A549 treated with Mapracorat at 1 μM for 4 hours (cell line): ENCODE data around the gene TMC4. TPM values are rescaled to one million over a fixed set of nuclear protein-coding genes. Genes with fewer than 3 reads are reported as not detected.

Experiments
- total RNA-seq: library from RNA; stranded (reverse); fragments of 200-300 nt; extraction: Qiagen RNA extraction; gene quantifications from 5 replicates; pipeline ENCODE4 v1.2.3, GENCODE V29; 2022

TMC4 gene, protein sequence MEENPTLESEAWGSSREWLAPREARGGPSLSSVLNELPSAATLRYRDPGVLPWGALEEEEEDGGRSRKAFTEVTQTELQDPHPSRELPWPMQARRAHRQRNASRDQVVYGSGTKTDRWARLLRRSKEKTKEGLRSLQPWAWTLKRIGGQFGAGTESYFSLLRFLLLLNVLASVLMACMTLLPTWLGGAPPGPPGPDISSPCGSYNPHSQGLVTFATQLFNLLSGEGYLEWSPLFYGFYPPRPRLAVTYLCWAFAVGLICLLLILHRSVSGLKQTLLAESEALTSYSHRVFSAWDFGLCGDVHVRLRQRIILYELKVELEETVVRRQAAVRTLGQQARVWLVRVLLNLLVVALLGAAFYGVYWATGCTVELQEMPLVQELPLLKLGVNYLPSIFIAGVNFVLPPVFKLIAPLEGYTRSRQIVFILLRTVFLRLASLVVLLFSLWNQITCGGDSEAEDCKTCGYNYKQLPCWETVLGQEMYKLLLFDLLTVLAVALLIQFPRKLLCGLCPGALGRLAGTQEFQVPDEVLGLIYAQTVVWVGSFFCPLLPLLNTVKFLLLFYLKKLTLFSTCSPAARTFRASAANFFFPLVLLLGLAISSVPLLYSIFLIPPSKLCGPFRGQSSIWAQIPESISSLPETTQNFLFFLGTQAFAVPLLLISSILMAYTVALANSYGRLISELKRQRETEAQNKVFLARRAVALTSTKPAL
- 0.76 to 1.1 TPM (median 0.80 TPM) in 5 replicates for total RNA-seq

DNA sequence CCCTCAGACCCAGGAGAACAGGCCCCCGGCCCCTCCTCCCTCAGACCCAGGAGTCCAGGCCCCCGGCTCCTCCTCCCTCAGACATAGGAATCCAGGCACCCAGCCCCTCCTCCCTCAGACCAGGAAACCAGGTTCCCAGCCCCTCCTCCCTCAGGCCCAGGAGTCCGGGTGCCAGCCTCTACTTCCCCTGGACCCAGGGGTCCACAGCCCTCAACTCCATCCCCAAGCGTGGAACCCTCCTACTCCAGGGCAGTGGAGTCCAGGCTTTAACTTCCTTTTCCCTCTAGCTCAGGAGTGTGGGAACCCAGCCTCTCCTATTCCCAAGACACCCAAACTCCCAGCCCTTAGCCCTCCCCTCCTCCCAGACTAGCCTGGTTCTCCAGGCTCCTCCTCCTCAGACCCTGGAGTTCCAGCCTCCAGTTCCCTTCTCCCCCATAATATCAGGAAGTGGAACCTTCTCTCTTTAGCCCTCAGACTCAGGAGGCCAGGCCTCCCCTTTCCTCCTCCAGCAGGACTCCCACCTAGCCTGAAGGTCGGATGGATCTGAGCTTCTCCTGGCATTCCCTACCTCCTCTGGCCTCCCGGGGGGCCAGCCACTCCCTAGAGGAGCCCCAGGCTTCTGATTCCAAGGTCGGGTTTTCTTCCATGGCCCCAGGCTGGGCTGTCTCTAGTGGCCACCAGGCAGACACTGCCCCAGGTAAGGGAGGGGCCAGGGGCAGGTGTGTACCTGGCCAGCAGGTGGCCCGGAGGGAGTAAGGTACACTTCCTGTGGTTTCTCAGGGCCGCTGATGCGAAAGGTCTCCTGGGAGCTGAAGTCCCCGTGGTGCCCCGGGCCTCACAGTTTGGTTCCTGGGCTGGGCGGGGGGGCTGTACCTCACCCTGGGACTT lies at the start of gene TMC4:
TMC4 (minus strand) TSS at position 690 of the 888 bp plus-strand sequence; CDS start at position 647, 43 bp downstream.

DNA sequence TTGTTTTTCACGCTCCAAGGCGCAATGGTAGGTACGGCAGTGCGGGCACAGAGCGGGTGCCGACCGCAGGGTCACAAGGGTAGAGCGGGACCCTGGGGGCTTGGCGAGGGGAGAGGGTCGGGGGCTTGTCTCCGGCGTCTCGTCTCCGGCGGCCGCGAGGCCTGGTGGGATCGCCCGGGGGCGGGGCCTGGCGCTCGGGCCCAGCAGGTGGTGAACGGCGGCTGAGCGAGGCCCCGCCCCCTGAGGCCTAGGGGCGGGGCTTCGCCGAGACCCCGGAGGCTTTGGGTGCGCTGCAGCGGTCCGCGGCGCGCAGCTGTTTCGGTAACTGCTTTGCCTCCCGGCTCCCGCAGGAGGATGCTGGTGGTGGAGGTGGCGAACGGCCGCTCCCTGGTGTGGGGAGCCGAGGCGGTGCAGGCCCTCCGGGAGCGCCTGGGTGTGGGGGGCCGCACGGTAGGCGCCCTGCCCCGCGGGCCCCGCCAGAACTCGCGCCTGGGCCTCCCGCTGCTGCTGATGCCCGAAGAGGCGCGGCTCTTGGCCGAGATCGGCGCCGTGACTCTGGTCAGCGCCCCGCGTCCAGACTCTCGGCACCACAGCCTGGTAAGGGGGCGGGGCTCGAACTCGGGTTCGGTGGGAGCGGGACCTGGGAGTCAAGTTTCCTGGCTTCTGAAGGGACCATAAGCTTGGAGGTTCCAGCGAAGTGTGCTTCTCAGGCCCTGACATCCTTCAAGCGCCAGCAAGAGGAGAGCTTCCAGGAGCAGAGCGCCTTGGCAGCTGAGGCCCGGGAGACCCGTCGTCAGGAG lies 18.3 kb upstream of the TMC4 start, which contains the start of gene TSEN34:
TSEN34 (plus strand) TSS at position 298 of the 800 bp plus-strand sequence; CDS start at position 355, 57 bp downstream.

DNA sequence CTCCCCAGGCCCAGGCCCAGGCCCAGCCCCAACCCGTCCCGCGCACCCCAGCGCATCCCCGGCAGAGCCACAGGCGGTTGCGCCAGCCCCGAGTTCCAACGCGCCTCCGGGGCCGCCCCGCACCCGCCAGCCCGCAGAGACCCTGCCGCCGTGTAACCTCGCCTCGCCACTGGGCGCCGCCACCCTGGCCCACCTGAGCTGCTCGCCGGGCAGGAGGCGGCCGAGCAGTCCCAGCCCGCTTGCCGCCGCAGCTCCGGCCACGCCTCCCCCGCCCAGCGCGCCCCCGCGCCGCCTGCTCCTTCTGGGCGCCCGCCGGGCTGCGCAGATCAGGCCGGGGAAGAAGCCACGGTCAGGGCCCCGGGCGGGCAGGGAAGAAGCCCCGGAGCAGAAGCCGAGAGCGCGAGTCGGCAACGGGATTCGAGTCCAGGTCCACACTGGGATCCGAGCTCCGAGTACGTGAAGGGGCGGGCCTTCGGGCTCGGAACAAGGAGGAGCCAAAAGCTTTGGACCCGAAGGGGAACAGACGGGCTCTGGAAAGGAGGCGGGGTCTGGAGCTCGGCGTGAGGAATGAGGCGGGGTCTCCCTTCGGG lies 16.3 kb upstream of the TMC4 start, which contains the start of gene MBOAT7:
MBOAT7 (minus strand) TSS at position 436 of the 590 bp plus-strand sequence. CDS start 1,072 bp downstream, outside the sequence.

DNA sequence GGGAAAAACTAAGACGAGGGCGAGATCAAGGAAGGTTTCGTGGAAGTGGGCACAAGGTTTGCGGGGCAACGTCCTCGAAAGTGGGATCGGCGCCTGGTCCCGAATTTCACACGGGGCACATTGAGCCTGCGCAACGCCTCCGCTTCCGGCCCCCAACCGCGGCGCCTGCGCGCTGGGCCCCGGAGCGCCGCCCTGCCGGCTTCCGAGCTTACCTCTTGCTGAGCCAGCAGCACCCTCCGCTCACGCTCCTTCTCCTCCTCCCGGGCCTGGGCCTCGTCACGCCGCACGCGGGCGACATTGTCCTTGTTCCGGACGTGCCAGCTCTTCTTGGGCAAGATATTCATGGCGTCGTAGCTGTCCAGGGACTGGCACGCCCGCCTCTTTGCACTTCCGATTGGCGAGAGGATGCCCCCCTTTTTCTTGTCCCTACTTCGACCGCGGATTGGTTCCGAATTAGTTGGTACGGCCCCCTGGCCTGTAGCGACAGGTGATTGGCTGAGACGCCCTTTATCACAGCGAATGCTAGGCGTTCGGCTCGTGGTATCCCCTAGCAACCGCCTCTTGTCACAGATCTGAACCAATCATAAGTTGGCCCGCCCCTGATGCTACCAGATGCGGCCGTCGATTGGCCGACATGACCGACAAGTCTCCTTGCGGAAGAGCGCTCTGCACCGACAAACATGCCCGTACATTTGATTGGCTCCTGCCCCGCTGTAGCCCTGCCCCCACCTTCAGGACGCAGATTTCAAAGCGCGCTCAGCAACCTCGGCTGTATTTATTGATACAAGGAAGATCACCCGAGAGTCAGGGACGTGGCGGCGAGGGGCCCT lies 13.4 kb downstream of the TMC4 start, which contains the start of gene LENG1:
LENG1 (minus strand) TSS at position 370 of the 830 bp plus-strand sequence; CDS start at position 344, 26 bp downstream.

DNA sequence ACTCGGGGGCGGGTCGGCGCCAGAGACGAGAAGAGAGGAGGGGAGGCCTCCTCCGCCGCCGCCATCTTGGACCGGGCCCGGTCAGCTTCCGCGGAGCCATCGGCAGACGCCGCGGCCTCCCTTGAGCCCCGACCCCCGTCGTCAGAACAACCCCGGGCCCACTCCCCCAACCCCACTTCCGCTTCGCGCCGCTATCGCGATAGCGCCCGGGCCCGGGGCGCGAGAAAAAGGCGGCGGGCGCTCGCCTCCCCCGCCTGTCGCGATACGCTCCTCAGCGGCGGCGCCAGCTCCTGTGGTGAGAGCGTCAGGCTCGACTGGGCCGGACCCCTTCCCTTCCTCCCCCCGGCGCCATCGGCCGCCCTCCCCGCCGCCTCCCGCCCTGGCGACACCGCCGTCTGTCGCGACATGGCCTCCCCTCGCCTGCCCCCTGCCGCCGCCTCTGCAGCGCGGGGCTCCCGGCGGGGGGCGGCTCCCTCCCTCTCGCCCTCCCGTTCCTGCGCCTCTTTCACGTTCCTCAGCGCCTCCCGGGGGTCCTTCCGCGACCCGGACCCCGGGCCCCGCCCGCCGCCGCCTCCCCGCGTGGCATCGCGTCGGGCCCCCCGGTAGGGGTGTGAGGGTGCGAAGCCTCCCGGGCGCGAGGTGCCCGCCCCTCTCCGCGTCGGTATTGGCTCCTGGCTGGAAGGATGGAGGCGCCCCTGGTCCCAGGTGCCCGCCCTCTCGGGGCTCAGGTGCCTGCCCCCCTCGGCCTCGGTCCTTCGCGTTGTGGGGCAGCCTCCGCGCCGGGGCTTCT lies 35.1 kb downstream of the TMC4 start, which contains the start of gene CNOT3:
CNOT3 (plus strand) TSS at position 64 of the 790 bp plus-strand sequence. CDS start 5,217 bp downstream, outside the sequence.

DNA sequence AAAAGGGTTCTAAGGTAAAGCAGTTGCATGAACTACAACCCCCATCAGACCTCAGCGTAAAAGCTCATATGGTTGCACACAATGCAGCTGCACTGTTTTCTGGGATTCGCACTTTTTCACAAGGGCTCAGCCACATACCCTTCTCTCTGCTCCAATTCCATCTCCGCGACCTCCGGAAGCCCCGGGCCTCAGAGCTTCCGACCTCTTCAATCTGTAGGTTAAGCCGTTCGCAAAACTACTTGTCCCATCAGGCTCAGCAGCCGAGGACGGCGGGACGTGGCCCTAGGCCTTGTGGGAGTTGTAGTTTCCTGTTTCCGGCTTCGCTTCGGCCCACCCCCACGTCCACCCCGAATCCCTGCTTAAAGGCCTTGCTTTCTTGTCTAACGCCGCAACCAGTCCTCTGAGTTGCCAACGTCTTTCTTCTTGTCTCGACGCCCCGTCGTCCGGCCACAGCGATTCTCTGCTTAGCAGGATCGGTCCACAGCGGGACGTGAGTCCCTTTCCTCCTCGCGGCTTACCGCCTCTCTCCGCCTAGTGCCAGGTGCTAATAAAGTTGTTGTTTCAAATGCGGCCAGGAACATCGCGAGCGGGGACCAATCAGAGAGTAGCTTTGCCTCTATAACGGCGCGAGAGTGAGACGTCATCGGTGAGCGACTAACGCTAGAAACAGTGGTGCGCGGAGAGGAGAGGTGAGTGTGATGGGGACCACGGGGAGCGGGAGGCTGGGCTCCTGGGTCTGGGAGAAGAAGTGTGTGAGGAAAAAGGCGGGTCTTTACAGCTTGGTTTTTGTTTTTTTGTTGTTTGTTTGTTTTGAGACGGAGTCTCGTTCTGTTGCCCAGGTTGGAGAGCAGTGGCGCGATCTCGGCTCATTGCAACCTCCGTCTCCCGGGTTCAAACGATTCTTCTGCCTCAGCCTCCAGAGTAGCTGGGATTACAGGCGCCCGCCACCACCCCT lies 57.6 kb downstream of the TMC4 start, which contains the start of the genes PRPF31 and TFPT:
PRPF31 (plus strand) TSS at position 646 of the 955 bp plus-strand sequence. CDS start 2,525 bp downstream, outside the sequence.
TFPT (minus strand) TSS at position 549 of the 955 bp plus-strand sequence; CDS start at position 161, 388 bp downstream.

Other genes starting within 250 kb of the TMC4 start
- 0.73 to 1.2 TPM (median 0.93 TPM) in 5 replicates for gene CACNG8, start 210.2 kb downstream of the TMC4 start, total RNA-seq
- gene CACNG6, start 181.5 kb downstream of the TMC4 start, total RNA-seq = 9.3 to 13.4 TPM (median 12.4 TPM) in 5 replicates
- 0.52 to 0.83 TPM (median 0.57 TPM) in 4 of 5 replicates, not detected in the other for gene VSTM1, start 109.3 kb downstream of the TMC4 start, total RNA-seq
- gene TARM1, start 91.8 kb downstream of the TMC4 start, total RNA-seq = not detected in 5 replicates
- 0.22 to 0.33 TPM (median 0.30 TPM) in 5 replicates for gene OSCAR, start 72.4 kb downstream of the TMC4 start, total RNA-seq
- 208 to 255 TPM (median 222 TPM) in 5 replicates for gene NDUFA3, start 70.3 kb downstream of the TMC4 start, total RNA-seq
- 19.7 to 25.6 TPM (median 21.8 TPM) in 5 replicates for gene TFPT, start 57.5 kb downstream of the TMC4 start, total RNA-seq
- gene PRPF31, start 57.4 kb downstream of the TMC4 start, total RNA-seq = 107 to 118 TPM (median 115 TPM) in 5 replicates
- gene CNOT3, start 35.4 kb downstream of the TMC4 start, total RNA-seq = 52.7 to 66.3 TPM (median 62.4 TPM) in 5 replicates
- 6.6 to 8.4 TPM (median 7.9 TPM) in 5 replicates for gene LENG1, start 13.4 kb downstream of the TMC4 start, total RNA-seq
- gene MBOAT7, start 16.4 kb upstream of the TMC4 start, total RNA-seq = 111 to 158 TPM (median 145 TPM) in 5 replicates
- gene TSEN34, start 18.1 kb upstream of the TMC4 start, total RNA-seq = 76.6 to 127 TPM (median 124 TPM) in 5 replicates
- gene RPS9, start 27.7 kb upstream of the TMC4 start, total RNA-seq = 2,104 to 2,641 TPM (median 2,212 TPM) in 5 replicates
- 0.11 to 0.20 TPM (median 0.15 TPM) in 5 replicates for gene LILRB3, start 49.8 kb upstream of the TMC4 start, total RNA-seq
- 0.08 to 0.09 TPM in 2 of 5 replicates, not detected in the others for gene LILRA6, start 69.6 kb upstream of the TMC4 start, total RNA-seq
- not detected in 5 replicates for gene LILRB5, start 84.1 kb upstream of the TMC4 start, total RNA-seq
- gene LILRB2, start 108.0 kb upstream of the TMC4 start, total RNA-seq = 0.05 to 0.26 TPM (median 0.11 TPM) in 5 replicates
- not detected in 5 replicates for gene LILRA5, start 140.0 kb upstream of the TMC4 start, total RNA-seq
- gene LILRA4, start 166.0 kb upstream of the TMC4 start, total RNA-seq = not detected in 5 replicates
- gene LAIR1, start 191.8 kb upstream of the TMC4 start, total RNA-seq = not detected in 5 replicates
- gene TTYH1, start 242.3 kb upstream of the TMC4 start, total RNA-seq = 0.42 TPM in 1 of 5 replicates, not detected in the others